Neural cell (in vitro differentiated cells): Measurements from ENCODE around the gene OTUD3. TPM values are rescaled to one million over a fixed set of nuclear protein-coding genes. Genes with fewer than 3 reads are reported as not detected.

ENCODE experiments used
- H2AFZ ChIP-seq: fragments of 200-600, 300-800 bp; sonication (generic), shearing (Covaris generic); 2 replicates; pipeline ENCODE4 v1.6.0; 2014; ENCODE audit warnings: low read depth, mild to moderate bottlenecking, antibody characterized with exemption, low read length, moderate library complexity
- H3F3A ChIP-seq: fragments of 200-600 bp; shearing (Covaris generic); 2 replicates; pipeline ENCODE4 v1.6.1; 2016; ENCODE audit warnings: mild to moderate bottlenecking, moderate library complexity, mixed read lengths, antibody characterized with exemption, low read length; ENCODE audit not compliant: insufficient read depth, poor library complexity, severe bottlenecking
- H3K27ac ChIP-seq: fragments of 200-600, 300-800 bp; sonication (generic), shearing (Covaris generic); 2 replicates; pipeline ENCODE4 v1.5.1; 2014; ENCODE audit warnings: mild to moderate bottlenecking, low read length, moderate library complexity
- H3K27me3 ChIP-seq: fragments of 300-800, 200-600 bp; sonication (generic), shearing (Covaris generic); 2 replicates; pipeline ENCODE4 v1.6.0; 2014; ENCODE audit warnings: mild to moderate bottlenecking, low read depth, low read length, moderate library complexity; ENCODE audit not compliant: insufficient read depth
- H3K36me3 ChIP-seq: fragments of 300-800, 200-600 bp; sonication (generic), shearing (Covaris generic); 2 replicates; pipeline ENCODE4 v1.5.1; 2014; ENCODE audit warnings: mild to moderate bottlenecking, antibody characterized with exemption, low read length, moderate library complexity; ENCODE audit not compliant: insufficient read depth
- H3K4me2 ChIP-seq: fragments of 300-800, 200-600 bp; sonication (generic), shearing (Covaris generic); 2 replicates; pipeline ENCODE4 v1.6.0; 2014; ENCODE audit warnings: mild to moderate bottlenecking, low read length
- H3K4me3 ChIP-seq: fragments of 300-800, 200-600 bp; sonication (generic), shearing (Covaris generic); 2 replicates; pipeline ENCODE4 v1.5.1; 2014; ENCODE audit warnings: mild to moderate bottlenecking, low read length, moderate library complexity
- H3K79me2 ChIP-seq: fragments of 200-600 bp; shearing (Covaris generic); replicated peaks from 2 replicates; pipeline ENCODE4 v1.6.0; 2014; ENCODE audit warnings: mild to moderate bottlenecking, low read length, moderate library complexity; ENCODE audit not compliant: insufficient read depth
- H3K9ac ChIP-seq: fragments of 300-800, 200-600 bp; sonication (generic), shearing (Covaris generic); 2 replicates; pipeline ENCODE4 v1.6.1; 2016; ENCODE audit warnings: mild to moderate bottlenecking, low read length, mixed read lengths
- H3K9me2 ChIP-seq: fragments of 200-600 bp; shearing (Covaris generic); 2 replicates; pipeline ENCODE4 v1.6.1; 2016; ENCODE audit warnings: mild to moderate bottlenecking, low read length, mixed read lengths; ENCODE audit not compliant: insufficient read depth
- H3K9me3 ChIP-seq: fragments of 200-600, 300-800 bp; sonication (generic), shearing (Covaris generic); 2 replicates; pipeline ENCODE4 v1.6.1; 2016; ENCODE audit warnings: mild to moderate bottlenecking, mixed run types, low read length, moderate library complexity, mixed read lengths
- H4K20me1 ChIP-seq: fragments of 200-600 bp; shearing (Covaris generic); 2 replicates; pipeline ENCODE4 v1.6.1; 2016; ENCODE audit warnings: mild to moderate bottlenecking, mixed run types; ENCODE audit not compliant: insufficient read depth
- EP300 ChIP-seq: fragments of 450-650 bp; conservative IDR thresholded peaks from 2 replicates; pipeline ENCODE4 v1.6.1; 2014; ENCODE audit warnings: antibody characterized with exemption, mild to moderate bottlenecking, moderate library complexity; ENCODE audit not compliant: poor library complexity, severe bottlenecking
- EZH2 ChIP-seq: fragments of 200-600, 300-800 bp; shearing (Covaris generic), sonication (generic); IDR thresholded peaks from 2 replicates; pipeline ENCODE4 v1.6.1; 2014; ENCODE audit warnings: antibody characterized with exemption, low read length, borderline replicate concordance, mild to moderate bottlenecking; ENCODE audit not compliant: insufficient read depth, poor library complexity, severe bottlenecking
- MXI1 ChIP-seq: fragments of 450-650 bp; conservative IDR thresholded peaks from 2 replicates; pipeline ENCODE4 v1.6.1; 2014; ENCODE audit warnings: antibody characterized with exemption, mild to moderate bottlenecking; ENCODE audit not compliant: poor library complexity, severe bottlenecking
- POLR2AphosphoS5 ChIP-seq: IDR thresholded peaks from 2 replicates; pipeline ENCODE4 v1.6.1; 2012
- RAD21 ChIP-seq: fragments of 450-650 bp; conservative IDR thresholded peaks from 2 replicates; pipeline ENCODE4 v1.6.1; 2014; ENCODE audit warnings: antibody characterized with exemption, mild to moderate bottlenecking, moderate library complexity
- SMC3 ChIP-seq: fragments of 450-650 bp; conservative IDR thresholded peaks from 2 replicates; pipeline ENCODE4 v1.6.1; 2014; ENCODE audit warnings: antibody characterized with exemption, mild to moderate bottlenecking, moderate library complexity; ENCODE audit not compliant: poor library complexity
- TAF1 ChIP-seq: IDR thresholded peaks from 2 replicates; pipeline ENCODE4 v1.6.1; 2012; ENCODE audit warnings: low read depth
- polyA plus RNA-seq: library from polyadenylated mRNA; depleted of rRNA; stranded (reverse); fragments of >200 nt; gene quantifications from 2 replicates; pipeline ENCODE4 v1.2.3, GENCODE V29; 2014
- TF ChIP-seq, protein P1 (sequence below): IDR thresholded peaks from 2 replicates; pipeline ENCODE4 v1.6.1; 2012; ENCODE audit warnings: borderline replicate concordance
- TF ChIP-seq, protein P2 (sequence below): fragments of 450-650 bp; IDR thresholded peaks from 2 replicates; pipeline ENCODE4 v1.5.1; 2014; ENCODE audit warnings: antibody characterized with exemption, mild to moderate bottlenecking, moderate library complexity; ENCODE audit not compliant: poor library complexity, severe bottlenecking

Gene OTUD3
- polyA plus RNA-seq, 1 donor from 2014 or later: 24.0 TPM

DNA sequence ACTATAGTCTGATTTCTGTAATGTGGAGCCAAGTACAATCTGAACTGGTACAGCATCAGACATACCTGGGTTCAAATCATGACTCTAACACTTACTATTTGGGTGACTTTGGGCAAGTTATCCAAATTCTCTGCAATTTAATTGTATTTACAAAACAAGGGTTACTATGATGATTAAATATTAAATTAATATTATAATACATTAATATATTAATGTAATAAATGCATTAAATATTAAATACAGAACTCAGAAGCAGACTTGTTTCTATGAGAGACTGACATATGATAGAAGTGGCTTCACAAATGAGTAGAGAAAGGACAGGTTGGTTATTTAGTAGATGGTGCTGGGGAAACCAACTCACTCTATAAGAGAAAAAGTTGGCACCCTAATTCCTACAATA is 27.3 kb upstream of the OTUD3 start:
- Histone ChIP-seq H3F3A (no peaks in the 10 kb centered on the region), H3K27me3 (no peaks in the 10 kb centered on the region), H3K27ac (no peak overlapping the region), H3K4me2 (no peak overlapping the region), H3K4me3 (no peak overlapping the region), H4K20me1 (no peaks in the 10 kb centered on the region), H3K9me3 (no peaks in the 10 kb centered on the region), H3K9me2 (no peaks in the 10 kb centered on the region), H3K36me3 (no peaks in the 10 kb centered on the region), H2AFZ (no peak overlapping the region), H3K9ac (no peak overlapping the region), H3K79me2 (no peaks in the 10 kb centered on the region)
- TF ChIP-seq EP300: no peak
- no peak for TF ChIP-seq POLR2AphosphoS5
- TF ChIP-seq, protein P1, sequence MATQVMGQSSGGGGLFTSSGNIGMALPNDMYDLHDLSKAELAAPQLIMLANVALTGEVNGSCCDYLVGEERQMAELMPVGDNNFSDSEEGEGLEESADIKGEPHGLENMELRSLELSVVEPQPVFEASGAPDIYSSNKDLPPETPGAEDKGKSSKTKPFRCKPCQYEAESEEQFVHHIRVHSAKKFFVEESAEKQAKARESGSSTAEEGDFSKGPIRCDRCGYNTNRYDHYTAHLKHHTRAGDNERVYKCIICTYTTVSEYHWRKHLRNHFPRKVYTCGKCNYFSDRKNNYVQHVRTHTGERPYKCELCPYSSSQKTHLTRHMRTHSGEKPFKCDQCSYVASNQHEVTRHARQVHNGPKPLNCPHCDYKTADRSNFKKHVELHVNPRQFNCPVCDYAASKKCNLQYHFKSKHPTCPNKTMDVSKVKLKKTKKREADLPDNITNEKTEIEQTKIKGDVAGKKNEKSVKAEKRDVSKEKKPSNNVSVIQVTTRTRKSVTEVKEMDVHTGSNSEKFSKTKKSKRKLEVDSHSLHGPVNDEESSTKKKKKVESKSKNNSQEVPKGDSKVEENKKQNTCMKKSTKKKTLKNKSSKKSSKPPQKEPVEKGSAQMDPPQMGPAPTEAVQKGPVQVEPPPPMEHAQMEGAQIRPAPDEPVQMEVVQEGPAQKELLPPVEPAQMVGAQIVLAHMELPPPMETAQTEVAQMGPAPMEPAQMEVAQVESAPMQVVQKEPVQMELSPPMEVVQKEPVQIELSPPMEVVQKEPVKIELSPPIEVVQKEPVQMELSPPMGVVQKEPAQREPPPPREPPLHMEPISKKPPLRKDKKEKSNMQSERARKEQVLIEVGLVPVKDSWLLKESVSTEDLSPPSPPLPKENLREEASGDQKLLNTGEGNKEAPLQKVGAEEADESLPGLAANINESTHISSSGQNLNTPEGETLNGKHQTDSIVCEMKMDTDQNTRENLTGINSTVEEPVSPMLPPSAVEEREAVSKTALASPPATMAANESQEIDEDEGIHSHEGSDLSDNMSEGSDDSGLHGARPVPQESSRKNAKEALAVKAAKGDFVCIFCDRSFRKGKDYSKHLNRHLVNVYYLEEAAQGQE: no peak
- no peak for TF ChIP-seq EZH2
- no peak for TF ChIP-seq SMC3
- TF ChIP-seq TAF1: no peak
- no peak for TF ChIP-seq RAD21
- TF ChIP-seq MXI1: no peak
- TF ChIP-seq, protein P2, sequence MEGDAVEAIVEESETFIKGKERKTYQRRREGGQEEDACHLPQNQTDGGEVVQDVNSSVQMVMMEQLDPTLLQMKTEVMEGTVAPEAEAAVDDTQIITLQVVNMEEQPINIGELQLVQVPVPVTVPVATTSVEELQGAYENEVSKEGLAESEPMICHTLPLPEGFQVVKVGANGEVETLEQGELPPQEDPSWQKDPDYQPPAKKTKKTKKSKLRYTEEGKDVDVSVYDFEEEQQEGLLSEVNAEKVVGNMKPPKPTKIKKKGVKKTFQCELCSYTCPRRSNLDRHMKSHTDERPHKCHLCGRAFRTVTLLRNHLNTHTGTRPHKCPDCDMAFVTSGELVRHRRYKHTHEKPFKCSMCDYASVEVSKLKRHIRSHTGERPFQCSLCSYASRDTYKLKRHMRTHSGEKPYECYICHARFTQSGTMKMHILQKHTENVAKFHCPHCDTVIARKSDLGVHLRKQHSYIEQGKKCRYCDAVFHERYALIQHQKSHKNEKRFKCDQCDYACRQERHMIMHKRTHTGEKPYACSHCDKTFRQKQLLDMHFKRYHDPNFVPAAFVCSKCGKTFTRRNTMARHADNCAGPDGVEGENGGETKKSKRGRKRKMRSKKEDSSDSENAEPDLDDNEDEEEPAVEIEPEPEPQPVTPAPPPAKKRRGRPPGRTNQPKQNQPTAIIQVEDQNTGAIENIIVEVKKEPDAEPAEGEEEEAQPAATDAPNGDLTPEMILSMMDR: no peak

DNA sequence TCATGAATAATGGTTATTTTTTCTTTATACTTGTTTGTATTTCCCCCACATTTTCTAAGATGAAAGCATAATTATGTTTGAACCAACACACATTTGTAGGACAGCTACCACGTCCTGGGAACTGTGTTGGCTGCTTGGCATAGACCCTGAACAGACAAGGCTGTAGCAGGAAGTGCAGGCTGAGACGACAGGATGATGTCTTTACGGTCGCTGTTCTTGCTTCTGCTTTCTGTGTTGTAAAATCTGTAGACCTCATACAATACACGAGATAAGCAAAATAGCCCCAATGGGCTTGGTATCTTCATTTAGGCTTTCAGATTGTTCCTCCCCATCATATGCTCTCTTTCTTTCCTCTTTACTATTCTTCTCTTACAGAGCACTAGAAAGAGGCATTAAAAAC is 23.3 kb upstream of the OTUD3 start:
- Histone ChIP-seq H3K4me2 (no peak overlapping the region), H3K4me3 (no peak overlapping the region), H3K9me2 (no peaks in the 10 kb centered on the region), H3K27me3 (no peaks in the 10 kb centered on the region), H2AFZ (no peak overlapping the region), H3K27ac (no peak overlapping the region), H4K20me1 (no peaks in the 10 kb centered on the region), H3K9ac (no peak overlapping the region), H3F3A (no peaks in the 10 kb centered on the region), H3K36me3 (no peaks in the 10 kb centered on the region), H3K79me2 (no peaks in the 10 kb centered on the region), H3K9me3 (no peaks in the 10 kb centered on the region)
- TF ChIP-seq RAD21 (no peak), EP300 (no peak), POLR2AphosphoS5 (no peak), MXI1 (no peak), SMC3 (no peak), EZH2 (no peak), TAF1 (no peak)
- TF ChIP-seq, protein P1: no peak
- TF ChIP-seq, protein P2: no peak
